Melanocyte of skin (primary cell): ENCODE measurements around the gene ADGRL3. TPM values are rescaled to one million over a fixed set of nuclear protein-coding genes. Genes with fewer than 3 reads are reported as not detected.

Experiments
- small RNA-seq, 2 donors: library from RNA; depleted of rRNA; stranded (forward); fragments of <200 nt; gene quantifications; one replicate each; pipeline ENCODE3, GENCODE V24; 2012
- total RNA-seq, 2 donors: library from RNA; depleted of rRNA; stranded (reverse); fragments of >200 nt; gene quantifications; 2 replicates each; pipeline ENCODE4 v1.2.3, GENCODE V29; 2012

The ADGRL3 gene
- under 1 TPM in 1 of 2 donors, not detected in 1; under 0.01 TPM for total RNA-seq

DNA sequence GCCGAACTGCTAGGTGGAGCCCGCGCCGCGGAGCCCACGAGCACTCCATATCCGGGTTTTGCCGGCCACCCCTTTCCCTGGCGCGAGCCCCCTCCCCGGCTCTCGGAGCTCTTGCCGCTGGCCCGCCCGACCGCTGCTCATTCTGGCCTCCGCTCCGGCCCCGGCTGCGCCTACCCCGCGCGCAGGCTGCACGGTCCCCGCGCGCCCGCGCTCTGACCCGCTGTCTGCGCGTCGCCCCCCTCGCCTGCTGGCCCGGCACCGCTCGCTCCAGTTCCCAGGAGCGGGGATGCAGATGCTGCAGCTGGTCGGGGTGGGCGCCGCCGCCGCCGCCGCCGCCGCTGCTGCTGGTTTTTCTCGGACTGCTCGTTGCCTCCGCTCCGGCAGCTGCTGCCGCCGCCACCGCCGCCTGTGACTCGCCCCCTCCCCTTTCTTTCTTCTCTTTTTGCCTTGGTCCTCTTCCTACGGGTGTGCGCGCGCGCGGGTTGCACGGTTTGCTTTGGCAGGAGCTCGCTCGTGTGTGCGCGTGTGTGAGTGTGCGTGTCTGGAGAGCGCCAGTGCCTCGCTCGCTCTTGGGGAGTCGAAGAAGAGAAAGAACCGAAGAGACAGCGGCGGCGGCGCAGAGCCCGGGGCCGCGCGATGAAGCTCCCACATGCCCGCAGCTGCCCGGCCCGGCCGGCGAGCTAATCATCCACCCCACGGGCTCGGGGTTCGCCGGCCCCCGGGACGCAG is at the start of gene ADGRL3:
Gene ADGRL3, plus strand, starts transcription at position 140 of the 729 bp plus-strand sequence.

Small RNAs within 50 kb of the gene (small RNA-seq; reads per million reads assigned to genes)
- 0 reads per million in 2 donors for gene RF00019
